K562 (cell line): ENCODE results near the gene TEPSIN. TPM values are rescaled to one million over a fixed set of nuclear protein-coding genes. Genes with fewer than 3 reads are reported as not detected.

Experiments used
- ATAC-seq: fragments of 200-7000 bp; cut with Tn5 transposase; 3 replicates; pipeline ENCODE4 v1.9.1; 2020; ENCODE audit warnings: moderate library complexity
- BruUV-seq: library from RNA; stranded (reverse); fragments of 400-500 nt; replicated peaks from 2 replicates; lab custom pipeline; 2021; lab: Mats Ljungman, UMichigan
- CTCF ChIA-PET: fragments of 300-600 bp; formaldehyde crosslinking; extraction: SDS; loops from one replicate; lab custom pipeline; 2021; ENCODE audit warnings: low intra/inter-chr PET ratio; lab: Yijun Ruan, JAX
- POLR2A ChIA-PET: fragments of 300-600, 350-650 bp; sonication (Branson Sonifier 250); formaldehyde crosslinking; extraction: SDS; loops from one replicate; lab custom pipeline; 2021; ENCODE audit warnings: antibody characterized with exemption, inconsistent platforms; lab: Yijun Ruan, JAX
- DNase-seq, 4 experiments: peaks; one replicate each; pipeline versions ENCODE4 v3.0.0 to v3.0.0-alpha.2; 2011 to 2018; ENCODE audit warnings: low spot score in 3 of 4, mixed read lengths in 3 of 4; ENCODE audit errors: extremely low read depth in 1 of 4
- FAIRE-seq: peaks from 2 replicates; lab custom pipeline; 2011; peaks lifted over from hg19 to GRCh38; lab: Jason Lieb, UNC
- H2AFZ ChIP-seq: 2 replicates; pipeline ENCODE4 v1.6.0; 2011; ENCODE audit warnings: low read depth, low read length, control low read depth, inconsistent platforms
- H3K27ac ChIP-seq: fragments of 200-600 bp; 3 replicates; pipeline ENCODE4 v1.8.0; 2011; ENCODE audit warnings: low read depth, mild to moderate bottlenecking, control low read depth, inconsistent platforms, low read length, moderate library complexity, mixed read lengths; ENCODE audit errors: extremely low read depth
- H3K27me3 ChIP-seq, 2 experiments: fragments of 300-600 bp in 1 of 2; 2 replicates in 1 of 2; 3 replicates in 1 of 2; pipeline versions ENCODE4 v1.6.0 to v1.8.0; 2011; ENCODE audit warnings: inconsistent platforms in 2 of 2, low read length in 2 of 2, mild to moderate bottlenecking in 1 of 2, mixed read lengths in 1 of 2, moderate library complexity in 1 of 2; ENCODE audit not compliant: control insufficient read depth in 2 of 2, insufficient read depth in 2 of 2
- H3K36me3 ChIP-seq: fragments of 300-600 bp; 3 replicates; pipeline ENCODE4 v1.8.0; 2011; ENCODE audit warnings: mild to moderate bottlenecking, low read length, inconsistent platforms; ENCODE audit not compliant: control insufficient read depth, insufficient read depth
- H3K4me1 ChIP-seq, 2 experiments: fragments of 200-600 bp in 1 of 2; replicated peaks in 1 of 2; 2 replicates in 1 of 2; 3 replicates in 1 of 2; pipeline versions ENCODE4 v1.5.1 to v1.8.0; 2011; ENCODE audit warnings: inconsistent platforms in 2 of 2, low read length in 2 of 2, mild to moderate bottlenecking in 1 of 2, mixed read lengths in 1 of 2, moderate library complexity in 1 of 2; ENCODE audit not compliant: control insufficient read depth in 2 of 2, insufficient read depth in 2 of 2
- H3K4me2 ChIP-seq: 2 replicates; pipeline ENCODE4 v1.6.1; 2011; ENCODE audit warnings: low read length, control low read depth, inconsistent platforms, mixed read lengths; ENCODE audit not compliant: insufficient read depth
- H3K4me3 ChIP-seq: fragments of 200-600 bp; sonication (generic), shearing (Covaris generic); 2 replicates; pipeline ENCODE4 v1.5.1; 2016; ENCODE audit warnings: control low read depth, inconsistent platforms
- H3K79me2 ChIP-seq: fragments of 200-600 bp; 3 replicates; pipeline ENCODE4 v1.8.0; 2011; ENCODE audit warnings: low read length, inconsistent platforms; ENCODE audit not compliant: control insufficient read depth, insufficient read depth
- H3K9ac ChIP-seq, 2 experiments: 2 replicates each; pipeline versions ENCODE4 v1.6.0 to v1.6.1; 2011; ENCODE audit warnings: low read depth in 2 of 2, low read length in 2 of 2, control low read depth in 1 of 2, inconsistent platforms in 1 of 2, mild to moderate bottlenecking in 1 of 2, mixed read lengths in 1 of 2; ENCODE audit not compliant: insufficient read depth in 1 of 2
- H3K9me1 ChIP-seq: one replicate; pipeline ENCODE4 v1.6.0; 2011; ENCODE audit warnings: inconsistent platforms, mild to moderate bottlenecking, low read length, moderate library complexity; ENCODE audit not compliant: control insufficient read depth, insufficient read depth
- H3K9me3 ChIP-seq: replicated peaks from 2 replicates; pipeline ENCODE4 v1.5.1; 2011; ENCODE audit warnings: low read depth, low read length, inconsistent platforms; ENCODE audit not compliant: control insufficient read depth, insufficient read depth
- H4K20me1 ChIP-seq: replicated peaks from 2 replicates; pipeline ENCODE4 v1.6.1; 2011; ENCODE audit warnings: low read length, inconsistent platforms, mixed read lengths; ENCODE audit not compliant: control insufficient read depth, insufficient read depth
- ASH1L ChIP-seq: fragments of 450-650 bp; IDR thresholded peaks from 2 replicates; pipeline ENCODE4 v1.6.1; 2018; ENCODE audit warnings: borderline replicate concordance, mild to moderate bottlenecking, low read depth; ENCODE audit not compliant: partially characterized antibody
- HDAC8 ChIP-seq: fragments of 450-650 bp; IDR thresholded peaks from 2 replicates; pipeline ENCODE4 v1.6.1; 2016; ENCODE audit warnings: mild to moderate bottlenecking, missing genetic modification characterization, moderate library complexity, missing compliant biosample characterization
- POLR2G ChIP-seq: fragments of 200-400 bp; formaldehyde crosslinking; IDR thresholded peaks from 2 replicates; pipeline ENCODE4 v1.6.1; 2017; ENCODE audit warnings: low read depth, mild to moderate bottlenecking, antibody characterized with exemption, low read length, moderate library complexity
- PTBP1 ChIP-seq: fragments of 200-400 bp; formaldehyde crosslinking; IDR thresholded peaks from 2 replicates; pipeline ENCODE4 v1.6.1; 2017; ENCODE audit warnings: low read depth, low read length
- ZNF318 ChIP-seq, 2 experiments: fragments of 450-650 bp; IDR thresholded peaks; 2 replicates each; pipeline ENCODE4 v1.6.1; 2016; ENCODE audit warnings: mild to moderate bottlenecking in 2 of 2, borderline replicate concordance in 1 of 2, low read depth in 1 of 2, moderate library complexity in 1 of 2
- WGBS: fragments of 100-300 bp; shearing (Covaris generic); methylation state at CpG from one replicate; pipeline ENCODE4 v1.1.6; 2016; ENCODE audit warnings: low coverage, mixed read lengths; ENCODE audit not compliant: insufficient coverage; ENCODE audit errors: missing lambda C conversion rate; 5-methylcytosine and 5-hydroxymethylcytosine counted together
- in situ Hi-C: fragments of 300-500 bp; cut with MboI; formaldehyde crosslinking; loops from 4 replicates; pipeline ENCODE4 v1.15.0; 2018; ENCODE audit warnings: inconsistent platforms, mixed read lengths
- intact Hi-C: fragments of 100-400 bp; cut with micrococcal nuclease; formaldehyde crosslinking; loops from 2 replicates; pipeline ENCODE4 v1.14.2; 2022
- polyA plus RNA-seq, 8 experiments: library from polyadenylated mRNA; depleted of rRNA in 4 of 8; stranded (reverse) in 5 of 8; unstranded in 3 of 8; fragments of >200 nt; fragmentation: Nextera tagmentation in 2 of 8; fragmentation: Illumina TruSeq in 1 of 8; extraction: Ambion mirVana in 2 of 8; extraction: Trizol in 1 of 8; gene quantifications; 2 replicates each; pipeline versions ENCODE4 v1.2.1 to v1.2.3, GENCODE V29; 2011 to 2014; ENCODE audit warnings: inconsistent platforms in 1 of 8, missing spikeins in 1 of 8
- total RNA-seq, 7 experiments: library from RNA; depleted of rRNA in 6 of 7; stranded (reverse); fragments of >200 nt in 6 of 7; fragmentation: Illumina TruSeq in 2 of 7; extraction: Trizol in 2 of 7; gene quantifications; 2 replicates each; pipeline versions ENCODE4 v1.2.1 to v1.2.3, GENCODE V29; 2011 to 2021; ENCODE audit warnings: low replicate concordance in 1 of 7

TEPSIN gene
- total and polyA plus RNA-seq, 9 of the 15 experiments (the other 6 are each of a cell fraction or from before 2014, with no cell fraction given) = 0.80 to 29.8 (median 5.3) TPM

- Histone ChIP-seq H3K27me3 (no peaks in the 10 kb centered on the region), H2AFZ (no peak overlapping the region), H3K4me3 (no peak overlapping the region), H3K79me2 (no peaks in the 10 kb centered on the region), H3K4me2 (no peak overlapping the region), H3K9me3 (no peaks in the 10 kb centered on the region), H3K9me1 (peaks cover 3% of the 10 kb centered on the region), H4K20me1 (no peaks in the 10 kb centered on the region), H3K4me1 (peaks cover 3 to 26% of the 10 kb centered on the region in 2 experiments; a peak in 3 of 5 replicates), H3K27ac (no peak overlapping the region), H3K9ac (no peak overlapping the region), H3K36me3 (peaks cover 5% of the 10 kb centered on the region; the same call in 2 of the 3 replicates)
- TF ChIP-seq HDAC8 = no peak
- TF ChIP-seq POLR2G = 0 out of 2 replicates have a peak, but pooled peaks have one; percentile 4
- no peak for TF ChIP-seq ASH1L
- no peak for TF ChIP-seq PTBP1
- TF ChIP-seq ZNF318 (IDR thresholded peaks at IDR 0.05; ENCODE audit: borderline replicate concordance in 1 of 2, low read depth in 1 of 2) = no peak
- FAIRE-seq (no peak), DNase-seq (no peak), ATAC-seq (no peak)
- in situ Hi-C loops = no loop called here
- ChIA-PET POLR2A (interaction anchor here (1.4 kb wide), 1 partner anchor 20 kb away, joined by 3 read pairs; no protein-coding TSS in a partner anchor), CTCF (no interaction called here)
- WGBS = 79% methylated on average over 9 of the region's 10 CpGs
- intact Hi-C loops = no loop called here
- no TSS peak for BruUV-seq
Observed at GRCh38 chr17:81204578-81204977, 34.3 kb downstream of the TEPSIN start.
